ENCODE data around the gene PXDN. TPM values are rescaled to one million over a fixed set of nuclear protein-coding genes. Genes with fewer than 3 reads are reported as not detected.

The PXDN gene
- total and polyA plus RNA-seq, 9 of the 15 experiments (the other 6 are each of a cell fraction or from before 2014, with no cell fraction given) = 0.49 TPM; not detected in 8

- intact Hi-C loops (cut with micrococcal nuclease) = loop anchor here (5.0 kb wide), 1 partner anchor 176 kb away; no protein-coding TSS in a partner anchor
- H3K9me1 ChIP-seq (ENCODE audit: control insufficient read depth, insufficient read depth, low read length) = no peaks in the 10 kb centered on the region
- H2AFZ ChIP-seq (ENCODE audit: low read depth, low read length) = no peak overlapping the region
- no TSS peak for BruUV-seq (replicated peaks)
- FAIRE-seq (no peak), DNase-seq (ENCODE audit: extremely low read depth in 1 of 4, low spot score in 3 of 4) (no peak), ATAC-seq (no peak)
- 2% methylated on average over 23 of the region's 23 CpGs for WGBS (ENCODE audit: insufficient coverage, low coverage, missing lambda C conversion rate)
- H3K4me1 ChIP-seq (replicated peaks in 1 of 2; ENCODE audit: control insufficient read depth in 2 of 2, insufficient read depth in 2 of 2, low read length in 2 of 2) = no peaks in the 10 kb centered on the region
- H3K27me3 ChIP-seq (ENCODE audit: control insufficient read depth in 2 of 2, insufficient read depth in 2 of 2, low read length in 2 of 2) = peaks cover 0 to 12% of the 10 kb centered on the region in 2 experiments; a peak in 1 of 5 replicates
- no peak overlapping the region for H3K4me2 ChIP-seq (ENCODE audit: insufficient read depth, low read length)
- H3K36me3 ChIP-seq (ENCODE audit: control insufficient read depth, insufficient read depth, low read length) = no peaks in the 10 kb centered on the region
- ChIA-PET POLR2A (interaction anchor here (0.6 kb wide), 1 partner anchor 865 kb away, joined by 4 read pairs; no protein-coding TSS in a partner anchor), CTCF (ENCODE audit: low intra/inter-chr PET ratio) (no interaction called here)
- H3K4me3 ChIP-seq = no peak overlapping the region
- in situ Hi-C loops (cut with MboI) = no loop called here
- H4K20me1 ChIP-seq (replicated peaks; ENCODE audit: control insufficient read depth, insufficient read depth, low read length) = no peaks in the 10 kb centered on the region
- H3K9ac ChIP-seq (ENCODE audit: insufficient read depth in 1 of 2, low read depth in 2 of 2, low read length in 2 of 2) = no peak overlapping the region
- no peak for TF ChIP-seq NELFE (IDR thresholded peaks at IDR 0.05; ENCODE audit: insufficient read depth, insufficient read length)
- no peak overlapping the region for H3K27ac ChIP-seq (ENCODE audit: extremely low read depth, low read depth, low read length)
- no peaks in the 10 kb centered on the region for H3K79me2 ChIP-seq (ENCODE audit: control insufficient read depth, insufficient read depth, low read length)
- H3K9me3 ChIP-seq (replicated peaks; ENCODE audit: control insufficient read depth, insufficient read depth, low read depth, low read length) = no peaks in the 10 kb centered on the region
Observed at GRCh38 chr2:1767939-1768691, 23.8 kb upstream of the PXDN start.

- H3K9me3 ChIP-seq (replicated peaks; ENCODE audit: control insufficient read depth, insufficient read depth, low read depth, low read length) = no peaks in the 10 kb centered on the region
- ChIA-PET POLR2A (interaction anchor here (0.6 to 0.7 kb wide), 2 partner anchors 179 to 692 kb away, joined by 3 to 6 read pairs; no protein-coding TSS in a partner anchor), CTCF (ENCODE audit: low intra/inter-chr PET ratio) (no interaction called here)
- in situ Hi-C loops (cut with MboI) = no loop called here
- no peak for DNase-seq (ENCODE audit: extremely low read depth in 1 of 4, low spot score in 3 of 4)
- FAIRE-seq = no peak
- no TSS peak for BruUV-seq (replicated peaks)
- no peak overlapping the region for H3K9ac ChIP-seq (ENCODE audit: insufficient read depth in 1 of 2, low read depth in 2 of 2, low read length in 2 of 2)
- no peak overlapping the region for H3K27ac ChIP-seq (ENCODE audit: extremely low read depth, low read depth, low read length)
- no peaks in the 10 kb centered on the region for H3K79me2 ChIP-seq (ENCODE audit: control insufficient read depth, insufficient read depth, low read length)
- no peaks in the 10 kb centered on the region for H4K20me1 ChIP-seq (replicated peaks; ENCODE audit: control insufficient read depth, insufficient read depth, low read length)
- no peak overlapping the region for H2AFZ ChIP-seq (ENCODE audit: low read depth, low read length)
- under 1% methylated on average over 20 of the region's 30 CpGs for WGBS (ENCODE audit: insufficient coverage, low coverage, missing lambda C conversion rate)
- H3K36me3 ChIP-seq (ENCODE audit: control insufficient read depth, insufficient read depth, low read length) = no peaks in the 10 kb centered on the region
- ATAC-seq = no peak
- no peak overlapping the region for H3K4me3 ChIP-seq
- H3K4me2 ChIP-seq (ENCODE audit: insufficient read depth, low read length) = no peak overlapping the region
- no peaks in the 10 kb centered on the region for H3K9me1 ChIP-seq (ENCODE audit: control insufficient read depth, insufficient read depth, low read length)
- intact Hi-C loops (cut with micrococcal nuclease) = loop anchor here (5.0 kb wide), 1 partner anchor 175 kb away; no protein-coding TSS in a partner anchor
- no peaks in the 10 kb centered on the region for H3K4me1 ChIP-seq (replicated peaks in 1 of 2; ENCODE audit: control insufficient read depth in 2 of 2, insufficient read depth in 2 of 2, low read length in 2 of 2)
- H3K27me3 ChIP-seq (ENCODE audit: control insufficient read depth in 2 of 2, insufficient read depth in 2 of 2, low read length in 2 of 2) = peaks cover 0 to 12% of the 10 kb centered on the region in 2 experiments; a peak in 1 of 5 replicates
- TF ChIP-seq ZNF561 (CRISPR knock-in tag; conservative IDR thresholded peaks at IDR 0.05) (no peak), ZFP36 (IDR thresholded peaks at IDR 0.05; ENCODE audit: low read depth, low read length, partially characterized antibody) (no peak), E2F1 (CRISPR knock-in tag; IDR thresholded peaks at IDR 0.05) (no peak), ARID4B (CRISPR knock-in tag; IDR thresholded peaks at IDR 0.05) (no peak), MEF2D (tag; conservative IDR thresholded peaks at IDR 0.05; ENCODE audit: low read depth) (no peak)
Observed at GRCh38 chr2:1766851-1767811, 22.8 kb upstream of the PXDN start.

Measured in K562 (cell line).